ENCODE data around the gene EDEM1. TPM values are rescaled to one million over a fixed set of nuclear protein-coding genes. Genes with fewer than 3 reads are reported as not detected.

Gene EDEM1
- total RNA-seq, 1 experiment from 2014 or later: 22.4 TPM

DNA sequence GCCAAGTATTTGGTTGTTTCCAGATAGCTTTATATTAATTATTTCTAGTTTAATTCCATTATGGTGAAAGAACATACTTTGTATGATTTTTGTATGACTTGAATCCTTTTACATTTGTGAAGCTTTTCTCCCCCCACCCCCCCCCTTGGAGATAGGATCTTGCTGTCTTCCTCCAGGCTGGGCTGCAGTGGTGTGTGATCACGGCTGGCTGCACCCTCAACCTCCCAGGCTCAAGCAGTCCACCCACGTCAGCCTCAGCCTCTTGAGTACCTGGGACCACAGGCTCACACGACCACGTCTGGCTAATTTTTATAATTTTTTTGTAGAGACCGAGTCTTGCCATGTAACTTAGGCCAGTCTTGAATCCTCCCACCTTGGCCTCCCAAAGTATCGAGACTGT, 35.9 kb upstream of the EDEM1 start (continued):
- TF ChIP-seq ATF2 (CRISPR knock-in tag; IDR thresholded peaks at IDR 0.05; ENCODE audit: borderline replicate concordance, low read depth) (no peak), ZNF396 (CRISPR knock-in tag; IDR thresholded peaks at IDR 0.05; ENCODE audit: borderline replicate concordance) (no peak)

- H3K4me3 Mint-ChIP-seq: no peak overlapping the region
- POLR2A ChIA-PET: no interaction called here
These were observed 34.4 kb upstream of the EDEM1 start for GRCh38 chr3:5153074-5153473.

More at GRCh38 chr3:5153074-5153473, 34.4 kb upstream of the EDEM1 start:
- ATAC-seq (no peak), DNase-seq (ENCODE audit: low spot score) (no peak)
- Mint-ChIP-seq H3K36me3 (peaks cover under 1% of the 10 kb centered on the region; the same call in 1 of the 2 replicates), H3K9me3 (0 out of 2 replicates have a peak, but pooled peaks cover under 1% of the 10 kb centered on the region), H3K27me3 (ENCODE audit: low read depth) (no peaks in the 10 kb centered on the region), H3K4me1 (peaks cover 36% of the 10 kb centered on the region), H3K27ac (peak overlapping the region; percentile 38)
- TF ChIP-seq, protein P1, sequence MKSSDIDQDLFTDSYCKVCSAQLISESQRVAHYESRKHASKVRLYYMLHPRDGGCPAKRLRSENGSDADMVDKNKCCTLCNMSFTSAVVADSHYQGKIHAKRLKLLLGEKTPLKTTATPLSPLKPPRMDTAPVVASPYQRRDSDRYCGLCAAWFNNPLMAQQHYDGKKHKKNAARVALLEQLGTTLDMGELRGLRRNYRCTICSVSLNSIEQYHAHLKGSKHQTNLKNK (CRISPR knock-in tag; IDR thresholded peaks at IDR 0.05): no peak
- TF ChIP-seq NFE2L1 (CRISPR knock-in tag; IDR thresholded peaks at IDR 0.05) (no peak), ZNF219 (CRISPR knock-in tag; IDR thresholded peaks at IDR 0.05; ENCODE audit: borderline replicate concordance) (no peak), NFATC4 (CRISPR knock-in tag; IDR thresholded peaks at IDR 0.05) (no peak), FOXK1 (CRISPR knock-in tag; IDR thresholded peaks at IDR 0.05) (no peak), ZNF671 (CRISPR knock-in tag; IDR thresholded peaks at IDR 0.05) (no peak), PREB (CRISPR knock-in tag; IDR thresholded peaks at IDR 0.05; ENCODE audit: borderline replicate concordance) (no peak), ESRRA (CRISPR knock-in tag; IDR thresholded peaks at IDR 0.05; ENCODE audit: borderline replicate concordance) (no peak), ZNF263 (CRISPR knock-in tag; IDR thresholded peaks at IDR 0.05; ENCODE audit: low read depth) (no peak), NFYB (CRISPR knock-in tag; conservative IDR thresholded peaks at IDR 0.05; ENCODE audit: low read depth) (no peak), OVOL2 (CRISPR knock-in tag; IDR thresholded peaks at IDR 0.05; ENCODE audit: borderline replicate concordance) (no peak), KAT7 (CRISPR knock-in tag; IDR thresholded peaks at IDR 0.05; ENCODE audit: borderline replicate concordance) (no peak), GRHL2 (CRISPR knock-in tag; IDR thresholded peaks at IDR 0.05; ENCODE audit: insufficient replicate concordance, severe bottlenecking) (no peak), SMAD3 (CRISPR knock-in tag; IDR thresholded peaks at IDR 0.05; ENCODE audit: borderline replicate concordance) (no peak)
- TF ChIP-seq, protein P2, sequence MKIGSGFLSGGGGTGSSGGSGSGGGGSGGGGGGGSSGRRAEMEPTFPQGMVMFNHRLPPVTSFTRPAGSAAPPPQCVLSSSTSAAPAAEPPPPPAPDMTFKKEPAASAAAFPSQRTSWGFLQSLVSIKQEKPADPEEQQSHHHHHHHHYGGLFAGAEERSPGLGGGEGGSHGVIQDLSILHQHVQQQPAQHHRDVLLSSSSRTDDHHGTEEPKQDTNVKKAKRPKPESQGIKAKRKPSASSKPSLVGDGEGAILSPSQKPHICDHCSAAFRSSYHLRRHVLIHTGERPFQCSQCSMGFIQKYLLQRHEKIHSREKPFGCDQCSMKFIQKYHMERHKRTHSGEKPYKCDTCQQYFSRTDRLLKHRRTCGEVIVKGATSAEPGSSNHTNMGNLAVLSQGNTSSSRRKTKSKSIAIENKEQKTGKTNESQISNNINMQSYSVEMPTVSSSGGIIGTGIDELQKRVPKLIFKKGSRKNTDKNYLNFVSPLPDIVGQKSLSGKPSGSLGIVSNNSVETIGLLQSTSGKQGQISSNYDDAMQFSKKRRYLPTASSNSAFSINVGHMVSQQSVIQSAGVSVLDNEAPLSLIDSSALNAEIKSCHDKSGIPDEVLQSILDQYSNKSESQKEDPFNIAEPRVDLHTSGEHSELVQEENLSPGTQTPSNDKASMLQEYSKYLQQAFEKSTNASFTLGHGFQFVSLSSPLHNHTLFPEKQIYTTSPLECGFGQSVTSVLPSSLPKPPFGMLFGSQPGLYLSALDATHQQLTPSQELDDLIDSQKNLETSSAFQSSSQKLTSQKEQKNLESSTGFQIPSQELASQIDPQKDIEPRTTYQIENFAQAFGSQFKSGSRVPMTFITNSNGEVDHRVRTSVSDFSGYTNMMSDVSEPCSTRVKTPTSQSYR (CRISPR knock-in tag; IDR thresholded peaks at IDR 0.05): no peak
- TF ChIP-seq, protein P3, sequence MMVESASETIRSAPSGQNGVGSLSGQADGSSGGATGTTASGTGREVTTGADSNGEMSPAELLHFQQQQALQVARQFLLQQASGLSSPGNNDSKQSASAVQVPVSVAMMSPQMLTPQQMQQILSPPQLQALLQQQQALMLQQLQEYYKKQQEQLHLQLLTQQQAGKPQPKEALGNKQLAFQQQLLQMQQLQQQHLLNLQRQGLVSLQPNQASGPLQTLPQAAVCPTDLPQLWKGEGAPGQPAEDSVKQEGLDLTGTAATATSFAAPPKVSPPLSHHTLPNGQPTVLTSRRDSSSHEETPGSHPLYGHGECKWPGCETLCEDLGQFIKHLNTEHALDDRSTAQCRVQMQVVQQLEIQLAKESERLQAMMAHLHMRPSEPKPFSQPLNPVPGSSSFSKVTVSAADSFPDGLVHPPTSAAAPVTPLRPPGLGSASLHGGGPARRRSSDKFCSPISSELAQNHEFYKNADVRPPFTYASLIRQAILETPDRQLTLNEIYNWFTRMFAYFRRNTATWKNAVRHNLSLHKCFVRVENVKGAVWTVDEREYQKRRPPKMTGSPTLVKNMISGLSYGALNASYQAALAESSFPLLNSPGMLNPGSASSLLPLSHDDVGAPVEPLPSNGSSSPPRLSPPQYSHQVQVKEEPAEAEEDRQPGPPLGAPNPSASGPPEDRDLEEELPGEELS (CRISPR knock-in tag; IDR thresholded peaks at IDR 0.05): no peak
- TF ChIP-seq, protein P4, sequence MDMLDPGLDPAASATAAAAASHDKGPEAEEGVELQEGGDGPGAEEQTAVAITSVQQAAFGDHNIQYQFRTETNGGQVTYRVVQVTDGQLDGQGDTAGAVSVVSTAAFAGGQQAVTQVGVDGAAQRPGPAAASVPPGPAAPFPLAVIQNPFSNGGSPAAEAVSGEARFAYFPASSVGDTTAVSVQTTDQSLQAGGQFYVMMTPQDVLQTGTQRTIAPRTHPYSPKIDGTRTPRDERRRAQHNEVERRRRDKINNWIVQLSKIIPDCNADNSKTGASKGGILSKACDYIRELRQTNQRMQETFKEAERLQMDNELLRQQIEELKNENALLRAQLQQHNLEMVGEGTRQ (CRISPR knock-in tag; IDR thresholded peaks at IDR 0.05): no peak
- CTCF ChIA-PET: no interaction called here

Measured in WTC11 (cell line).